GM23248 (cell line): ENCODE data around the gene PLEKHG5. TPM values are rescaled to one million over a fixed set of nuclear protein-coding genes. Genes with fewer than 3 reads are reported as not detected.

Source experiments
- DNase-seq: peaks from one replicate; pipeline ENCODE4 v3.0.0-alpha.2; 2015
- H2AFZ ChIP-seq: fragments of 200-600 bp; sonication (generic); 2 replicates; pipeline ENCODE4 v1.6.1; 2016; ENCODE audit warnings: antibody characterized with exemption
- H3F3A ChIP-seq: fragments of 200-600 bp; sonication (generic); 2 replicates; pipeline ENCODE4 v1.6.1; 2016; ENCODE audit warnings: mild to moderate bottlenecking, antibody characterized with exemption, mixed run types; ENCODE audit not compliant: insufficient read depth
- H3K27ac ChIP-seq: fragments of 200-600 bp; sonication (generic); 2 replicates; pipeline ENCODE4 v1.5.1; 2016; ENCODE audit warnings: mild to moderate bottlenecking
- H3K27me3 ChIP-seq: fragments of 200-600 bp; sonication (generic); replicated peaks from 2 replicates; pipeline ENCODE4 v1.6.1; 2016; ENCODE audit warnings: mild to moderate bottlenecking; ENCODE audit not compliant: insufficient read depth
- H3K36me3 ChIP-seq: fragments of 200-600 bp; sonication (generic); 2 replicates; pipeline ENCODE4 v1.6.1; 2016; ENCODE audit warnings: low read depth, mild to moderate bottlenecking
- H3K4me1 ChIP-seq: fragments of 200-600 bp; sonication (generic); 2 replicates; pipeline ENCODE4 v1.6.1; 2016; ENCODE audit warnings: mild to moderate bottlenecking; ENCODE audit not compliant: insufficient read depth
- H3K4me2 ChIP-seq: fragments of 200-600 bp; sonication (generic); one replicate; pipeline ENCODE4 v1.6.1; 2016; ENCODE audit warnings: mild to moderate bottlenecking; ENCODE audit not compliant: unreplicated experiment
- H3K4me3 ChIP-seq: fragments of 200-600 bp; sonication (generic); 2 replicates; pipeline ENCODE4 v1.5.1; 2016; ENCODE audit warnings: mild to moderate bottlenecking
- H3K79me2 ChIP-seq: fragments of 200-600 bp; sonication (generic); 2 replicates; pipeline ENCODE4 v1.6.1; 2016; ENCODE audit warnings: mild to moderate bottlenecking; ENCODE audit not compliant: insufficient read depth
- H3K9ac ChIP-seq: fragments of 200-600 bp; sonication (generic); 2 replicates; pipeline ENCODE4 v1.6.1; 2016; ENCODE audit warnings: mild to moderate bottlenecking
- H3K9me2 ChIP-seq: fragments of 200-600 bp; sonication (generic); 2 replicates; pipeline ENCODE4 v1.6.1; 2016; ENCODE audit warnings: mixed run types, mild to moderate bottlenecking, moderate library complexity; ENCODE audit not compliant: insufficient read depth
- H3K9me3 ChIP-seq: fragments of 200-600 bp; sonication (generic); one replicate; pipeline ENCODE4 v1.6.1; 2017; ENCODE audit warnings: low read depth
- H4K20me1 ChIP-seq: fragments of 200-600 bp; sonication (generic); 2 replicates; pipeline ENCODE4 v1.6.0; 2016; ENCODE audit not compliant: insufficient read depth
- EZH2 ChIP-seq: fragments of 200-600 bp; sonication (generic); IDR thresholded peaks from 2 replicates; pipeline ENCODE4 v1.6.1; 2018; ENCODE audit warnings: antibody characterized with exemption, mild to moderate bottlenecking; ENCODE audit not compliant: insufficient read depth, poor library complexity, severe bottlenecking
- EZH2phosphoT487 ChIP-seq: fragments of 200-600 bp; sonication (generic); IDR thresholded peaks from 2 replicates; pipeline ENCODE4 v1.6.1; 2018; ENCODE audit warnings: antibody characterized with exemption, moderate library complexity, mild to moderate bottlenecking, low read depth; ENCODE audit not compliant: insufficient read depth
- WGBS, 2 experiments: methylation state at CpG; one replicate each; pipeline ENCODE4 v1.1.6; 2015 to 2017; ENCODE audit warnings: low lambda C conversion rate in 2 of 2, low coverage in 1 of 2; ENCODE audit errors: missing lambda C conversion rate in 2 of 2; 5-methylcytosine and 5-hydroxymethylcytosine counted together
- in situ Hi-C: fragments of 300-500 bp; cut with MboI; formaldehyde crosslinking; loops from 2 replicates; pipeline ENCODE4 v1.15.0; 2020
- polyA plus RNA-seq: library from polyadenylated mRNA; unstranded; fragments of >200 nt; fragmentation: Nextera tagmentation; extraction: Ambion mirVana; gene quantifications from 2 replicates; pipeline ENCODE4 v1.2.1, GENCODE V29; 2016
- total RNA-seq: library from RNA; depleted of rRNA; stranded (reverse); fragments of >200 nt; shearing (Covaris generic); gene quantifications from 2 replicates; pipeline ENCODE4 v1.2.3, GENCODE V29; 2014

PLEKHG5 gene
- total and polyA plus RNA-seq, 2 experiments from 2014 or later: 2.8 to 7.6 TPM

DNA sequence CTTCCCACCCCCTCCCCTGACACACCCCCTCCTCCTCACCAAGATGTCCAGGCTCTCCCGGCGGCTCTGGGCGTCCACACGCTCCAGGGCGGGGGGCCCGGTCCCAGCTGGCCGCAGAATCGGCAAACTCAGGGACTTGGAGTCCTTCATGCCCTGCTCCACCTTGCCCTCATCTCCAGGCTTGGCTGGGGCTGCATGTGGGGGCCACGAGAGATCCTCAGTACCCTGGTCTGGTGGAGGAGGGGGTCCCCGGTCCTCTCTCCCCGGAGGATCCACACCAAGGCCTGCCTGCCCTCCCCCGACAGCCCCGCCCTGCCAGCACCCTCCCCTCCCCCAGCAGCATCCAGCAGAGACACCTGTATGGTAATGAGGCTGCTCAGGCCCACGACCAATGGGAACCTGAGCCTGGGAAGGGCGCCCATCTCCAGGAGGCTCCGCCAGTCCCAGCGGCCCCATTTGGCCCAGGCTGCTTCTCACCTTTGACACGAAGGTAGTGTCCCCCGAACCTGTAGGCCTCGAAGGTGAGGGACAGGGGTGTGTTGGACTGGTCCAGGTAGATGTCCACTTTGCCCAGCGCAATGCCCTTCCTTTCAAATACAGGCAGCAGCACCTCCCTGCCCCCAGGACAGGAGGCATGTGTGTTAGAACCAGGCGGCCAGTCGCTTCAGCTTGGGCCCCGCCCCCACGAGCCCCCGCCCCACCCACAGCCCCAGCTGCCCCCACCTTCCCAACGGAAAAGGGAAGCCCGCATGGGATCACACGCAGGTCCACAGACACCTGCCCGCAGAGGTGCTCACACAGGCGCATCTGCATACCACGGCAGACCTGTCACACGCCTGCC is 17.3 kb downstream of the PLEKHG5 start:
- Histone ChIP-seq H4K20me1 (no peaks in the 10 kb centered on the region), H3K4me2 (no peak overlapping the region), H3K9me2 (no peaks in the 10 kb centered on the region), H3K27ac (no peak overlapping the region), H3K36me3 (no peaks in the 10 kb centered on the region), H3K9ac (no peak overlapping the region), H3K27me3 (no peaks in the 10 kb centered on the region), H3K4me3 (no peak overlapping the region), H3F3A (no peaks in the 10 kb centered on the region), H3K79me2 (no peaks in the 10 kb centered on the region), H3K4me1 (no peaks in the 10 kb centered on the region), H3K9me3 (no peaks in the 10 kb centered on the region), H2AFZ (no peak overlapping the region)
- DNase-seq: no peak
- TF ChIP-seq EZH2 (no peak), EZH2phosphoT487 (no peak)
- in situ Hi-C loops: no loop called here
- WGBS, 2 experiments: 56 to 67% methylated on average over 25 to 33 of the region's 33 CpGs

DNA sequence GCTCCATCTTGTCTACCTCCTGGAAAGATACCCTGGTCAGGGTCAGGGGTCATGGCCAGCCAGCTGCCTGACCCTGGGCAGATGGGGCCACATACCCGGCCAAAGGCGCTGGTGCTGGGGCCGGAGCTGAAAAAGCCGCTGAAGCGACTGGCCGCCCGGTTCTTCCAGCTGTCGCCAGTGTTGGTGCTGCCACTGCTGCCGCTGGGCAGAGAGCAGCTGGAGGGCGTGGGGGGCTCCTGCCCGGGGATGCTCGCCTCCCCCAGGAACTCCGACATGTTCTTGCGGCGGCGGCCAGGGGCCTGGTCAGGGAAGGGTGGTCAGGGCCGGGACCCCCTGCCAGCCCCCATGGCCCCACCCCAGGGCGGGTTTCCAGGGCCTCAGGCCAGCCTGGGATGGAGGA is 18.3 kb downstream of the PLEKHG5 start:
- 84 to 87% methylated on average over 9 to 17 of the region's 18 CpGs for WGBS, 2 experiments
- no peak for TF ChIP-seq EZH2
- TF ChIP-seq EZH2phosphoT487: no peak
- Histone ChIP-seq H3K9me2 (no peaks in the 10 kb centered on the region), H3K27me3 (no peaks in the 10 kb centered on the region), H3K79me2 (no peaks in the 10 kb centered on the region), H4K20me1 (no peaks in the 10 kb centered on the region), H3K9ac (no peak overlapping the region), H3K4me2 (no peak overlapping the region), H3K4me1 (no peaks in the 10 kb centered on the region), H2AFZ (no peak overlapping the region), H3F3A (no peaks in the 10 kb centered on the region), H3K27ac (no peak overlapping the region), H3K36me3 (no peaks in the 10 kb centered on the region), H3K4me3 (no peak overlapping the region), H3K9me3 (no peaks in the 10 kb centered on the region)
- DNase-seq: no peak
- in situ Hi-C loops: no loop called here

DNA sequence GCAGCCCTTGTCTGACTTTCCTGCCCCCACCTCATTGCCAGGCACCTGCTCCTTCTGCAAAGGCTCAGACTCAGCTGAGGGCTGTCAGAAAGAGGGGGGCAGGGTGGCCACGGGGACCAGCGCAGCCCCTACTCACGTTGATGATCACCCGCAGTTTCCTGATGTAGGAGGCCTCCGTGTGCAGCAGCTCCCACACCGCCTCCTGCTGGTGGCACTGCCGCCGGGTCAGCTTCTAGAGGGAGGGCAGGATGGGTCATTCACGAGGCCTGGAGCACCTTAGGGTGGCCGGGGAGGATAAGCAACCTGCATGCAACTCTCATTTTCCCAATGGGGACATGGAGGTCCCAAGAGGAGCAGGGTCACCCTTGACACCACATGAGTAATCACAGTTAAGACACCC is 19.1 kb downstream of the PLEKHG5 start:
- no peaks in the 10 kb centered on the region for H3K9me3 ChIP-seq
- H3K27me3 ChIP-seq: no peaks in the 10 kb centered on the region
- H3K9me2 ChIP-seq: no peaks in the 10 kb centered on the region
- no peak overlapping the region for H3K4me3 ChIP-seq
- H3K4me2 ChIP-seq: no peak overlapping the region
- H3K9ac ChIP-seq: no peak overlapping the region
- H3K36me3 ChIP-seq: no peaks in the 10 kb centered on the region
- no peak overlapping the region for H3K27ac ChIP-seq
- no peaks in the 10 kb centered on the region for H3K79me2 ChIP-seq
- TF ChIP-seq EZH2phosphoT487 (no peak), EZH2 (no peak)
- no peaks in the 10 kb centered on the region for H4K20me1 ChIP-seq
- no peaks in the 10 kb centered on the region for H3F3A ChIP-seq
- WGBS, 2 experiments: 87 to 89% methylated on average over 9 to 10 of the region's 10 CpGs
- in situ Hi-C loops: no loop called here
- no peaks in the 10 kb centered on the region for H3K4me1 ChIP-seq
- no peak for DNase-seq
- H2AFZ ChIP-seq: no peak overlapping the region

DNA sequence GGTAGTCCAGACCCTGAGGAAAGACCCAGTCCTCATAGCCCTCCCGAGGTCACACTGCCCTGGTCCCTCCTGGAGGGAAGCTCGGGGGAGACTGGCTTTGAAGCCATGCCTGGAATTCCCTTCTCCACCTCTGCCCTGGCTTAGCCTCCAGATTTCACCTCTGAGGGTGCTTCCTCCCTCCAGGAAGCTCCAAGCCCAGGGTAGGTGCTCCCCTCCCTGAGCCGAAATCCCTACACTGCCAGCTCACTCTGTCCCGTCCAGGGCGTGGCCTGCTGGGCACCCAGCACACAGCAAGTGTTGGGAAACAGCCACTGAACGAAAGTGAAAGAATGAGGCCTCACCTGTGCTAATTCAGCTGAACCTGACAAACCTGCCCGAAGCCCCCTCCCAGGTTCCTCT is 19.5 kb downstream of the PLEKHG5 start:
- H3F3A ChIP-seq: no peaks in the 10 kb centered on the region
- no peaks in the 10 kb centered on the region for H3K27me3 ChIP-seq
- no peaks in the 10 kb centered on the region for H4K20me1 ChIP-seq
- TF ChIP-seq EZH2phosphoT487 (no peak), EZH2 (no peak)
- no peaks in the 10 kb centered on the region for H3K36me3 ChIP-seq
- H3K9me2 ChIP-seq: no peaks in the 10 kb centered on the region
- no peak overlapping the region for H3K27ac ChIP-seq
- no peak for DNase-seq
- H3K9ac ChIP-seq: no peak overlapping the region
- no peaks in the 10 kb centered on the region for H3K9me3 ChIP-seq
- no peaks in the 10 kb centered on the region for H3K4me1 ChIP-seq
- H3K4me3 ChIP-seq: no peak overlapping the region
- no peak overlapping the region for H2AFZ ChIP-seq
- no peaks in the 10 kb centered on the region for H3K79me2 ChIP-seq
- 72 to 81% methylated on average over 7 of the region's 7 CpGs for WGBS, 2 experiments
- in situ Hi-C loops: no loop called here
- no peak overlapping the region for H3K4me2 ChIP-seq
